NCI-H460 (cell line): Measurements from ENCODE around the gene TMEM86B. TPM values are rescaled to one million over a fixed set of nuclear protein-coding genes. Genes with fewer than 3 reads are reported as not detected.

ENCODE experiments used
- DNase-seq: peaks from one replicate; pipeline ENCODE4 v3.0.0-alpha.2; 2016; ENCODE audit warnings: low read depth; ENCODE audit errors: extremely low read depth
- small RNA-seq, 2 experiments: library from RNA; depleted of rRNA; stranded (forward); fragments of <200 nt; gene quantifications; one replicate each; pipeline ENCODE3, GENCODE V24; 2014
- total RNA-seq: library from RNA; depleted of rRNA; stranded (reverse); fragments of >200 nt; shearing (Covaris generic); gene quantifications from 2 replicates; pipeline ENCODE4 v1.2.3, GENCODE V29; 2014; rRNA removed

The TMEM86B gene
- total RNA-seq, 1 experiment from 2014 or later, result 2.3 TPM

- DNase-seq, result no peak
Observed at GRCh38 chr19:55186080-55186479, 42.5 kb downstream of the TMEM86B start.

- no peak for DNase-seq
Observed at GRCh38 chr19:55181740-55182139, 46.8 kb downstream of the TMEM86B start.

- peak; percentile 14 for DNase-seq
Observed at GRCh38 chr19:55179606-55180484, 48.7 kb downstream of the TMEM86B start, which contains the start of gene SYT5. SYT5 (minus strand) TSS chr19:55180289; CDS start chr19:55179041, 1,248 bp downstream.

GRCh38 chr19:55178781-55179599, 49.6 kb downstream of the TMEM86B start:
- DNase-seq, result peak; percentile 22

Small RNA genes within 50 kb of the gene (small RNA-seq; reads per million reads assigned to genes)
- 0 reads per million in 2 experiments for gene MIR6802
- gene MIR6803, result 0 reads per million in 2 experiments
- 0 to 0.12 reads per million in 2 experiments for gene MIR6804

Other genes starting within 250 kb of the TMEM86B start
- 0.17 TPM in 1 of 2 replicates, not detected in the other for gene GP6, start 190.5 kb downstream of the TMEM86B start, total RNA-seq
- gene RDH13, start 165.6 kb downstream of the TMEM86B start, total RNA-seq, result 12.2 and 14.1 TPM in 2 replicates
- gene EPS8L1, start 152.9 kb downstream of the TMEM86B start, total RNA-seq, result 3.9 and 5.4 TPM in 2 replicates
- gene PPP1R12C, start 111.1 kb downstream of the TMEM86B start, total RNA-seq, result 22.2 and 25.0 TPM in 2 replicates
- 18.6 and 25.1 TPM in 2 replicates for gene TNNT1, start 79.6 kb downstream of the TMEM86B start, total RNA-seq
- 1.2 and 4.5 TPM in 2 replicates for gene TNNI3, start 71.0 kb downstream of the TMEM86B start, total RNA-seq
- gene DNAAF3, start 62.1 kb downstream of the TMEM86B start, total RNA-seq, result 7.8 and 8.9 TPM in 2 replicates
- 0.20 and 0.30 TPM in 2 replicates for gene SYT5, start 48.5 kb downstream of the TMEM86B start, total RNA-seq
- 31.9 and 34.0 TPM in 2 replicates for gene PTPRH, start 19.3 kb downstream of the TMEM86B start, total RNA-seq
- gene PPP6R1, start 30.3 kb upstream of the TMEM86B start, total RNA-seq, result 32.6 and 33.6 TPM in 2 replicates
- gene HSPBP1, start 51.3 kb upstream of the TMEM86B start, total RNA-seq, result 33.4 and 37.1 TPM in 2 replicates
- 3.8 and 5.7 TPM in 2 replicates for gene BRSK1, start 55.2 kb upstream of the TMEM86B start, total RNA-seq
- not detected in 2 replicates for gene TMEM150B, start 96.6 kb upstream of the TMEM86B start, total RNA-seq
- gene KMT5C, start 111.1 kb upstream of the TMEM86B start, total RNA-seq, result 5.1 and 7.9 TPM in 2 replicates
- not detected in 2 replicates for gene COX6B2, start 126.0 kb upstream of the TMEM86B start, total RNA-seq
- gene GARIN5B, start 134.5 kb upstream of the TMEM86B start, total RNA-seq, result not detected in 2 replicates
- gene IL11, start 141.7 kb upstream of the TMEM86B start, total RNA-seq, result 0.32 and 0.84 TPM in 2 replicates
- gene TMEM190, start 148.1 kb upstream of the TMEM86B start, total RNA-seq, result not detected in 2 replicates
- gene TMEM238, start 155.5 kb upstream of the TMEM86B start, total RNA-seq, result 0.97 and 2.0 TPM in 2 replicates
- gene RPL28, start 157.2 kb upstream of the TMEM86B start, total RNA-seq, result 426 and 465 TPM in 2 replicates
- gene UBE2S, start 179.0 kb upstream of the TMEM86B start, total RNA-seq, result 369 and 378 TPM in 2 replicates
- not detected in 2 replicates for gene SHISA7, start 214.5 kb upstream of the TMEM86B start, total RNA-seq
- 33.9 and 39.6 TPM in 2 replicates for gene ISOC2, start 232.9 kb upstream of the TMEM86B start, total RNA-seq
- gene C19orf85, start 236.0 kb upstream of the TMEM86B start, total RNA-seq, result not detected in 2 replicates
- 2.1 and 6.1 TPM in 2 replicates for gene ZNF628, start 247.9 kb upstream of the TMEM86B start, total RNA-seq